ENCODE measurements around the gene PDE4C.

GRCh38 chr19:18254546-18255503, 28.6 kb upstream of the PDE4C start:
- no peak for TF ChIP-seq FOXJ3 (CRISPR knock-in tag; IDR thresholded peaks at IDR 0.05; ENCODE audit: borderline replicate concordance)
- TF ChIP-seq CTCF (IDR thresholded peaks at IDR 0.05), result 0 out of 2 replicates have a peak, but pooled peaks have one; percentile 35
- no peak for TF ChIP-seq ATF3 (CRISPR knock-in tag; conservative IDR thresholded peaks at IDR 0.05)
- TF ChIP-seq NR1H2 (CRISPR knock-in tag; IDR thresholded peaks at IDR 0.05), result no peak
- no peak for TF ChIP-seq CBFB (CRISPR knock-in tag; IDR thresholded peaks at IDR 0.05; ENCODE audit: low read depth)
- no peak for TF ChIP-seq OVOL2 (CRISPR knock-in tag; IDR thresholded peaks at IDR 0.05; ENCODE audit: borderline replicate concordance)
- TF ChIP-seq NFYB (CRISPR knock-in tag; conservative IDR thresholded peaks at IDR 0.05; ENCODE audit: low read depth), result no peak
- no peak for TF ChIP-seq CREB1 (CRISPR knock-in tag; IDR thresholded peaks at IDR 0.05)
- TF ChIP-seq, protein P1, sequence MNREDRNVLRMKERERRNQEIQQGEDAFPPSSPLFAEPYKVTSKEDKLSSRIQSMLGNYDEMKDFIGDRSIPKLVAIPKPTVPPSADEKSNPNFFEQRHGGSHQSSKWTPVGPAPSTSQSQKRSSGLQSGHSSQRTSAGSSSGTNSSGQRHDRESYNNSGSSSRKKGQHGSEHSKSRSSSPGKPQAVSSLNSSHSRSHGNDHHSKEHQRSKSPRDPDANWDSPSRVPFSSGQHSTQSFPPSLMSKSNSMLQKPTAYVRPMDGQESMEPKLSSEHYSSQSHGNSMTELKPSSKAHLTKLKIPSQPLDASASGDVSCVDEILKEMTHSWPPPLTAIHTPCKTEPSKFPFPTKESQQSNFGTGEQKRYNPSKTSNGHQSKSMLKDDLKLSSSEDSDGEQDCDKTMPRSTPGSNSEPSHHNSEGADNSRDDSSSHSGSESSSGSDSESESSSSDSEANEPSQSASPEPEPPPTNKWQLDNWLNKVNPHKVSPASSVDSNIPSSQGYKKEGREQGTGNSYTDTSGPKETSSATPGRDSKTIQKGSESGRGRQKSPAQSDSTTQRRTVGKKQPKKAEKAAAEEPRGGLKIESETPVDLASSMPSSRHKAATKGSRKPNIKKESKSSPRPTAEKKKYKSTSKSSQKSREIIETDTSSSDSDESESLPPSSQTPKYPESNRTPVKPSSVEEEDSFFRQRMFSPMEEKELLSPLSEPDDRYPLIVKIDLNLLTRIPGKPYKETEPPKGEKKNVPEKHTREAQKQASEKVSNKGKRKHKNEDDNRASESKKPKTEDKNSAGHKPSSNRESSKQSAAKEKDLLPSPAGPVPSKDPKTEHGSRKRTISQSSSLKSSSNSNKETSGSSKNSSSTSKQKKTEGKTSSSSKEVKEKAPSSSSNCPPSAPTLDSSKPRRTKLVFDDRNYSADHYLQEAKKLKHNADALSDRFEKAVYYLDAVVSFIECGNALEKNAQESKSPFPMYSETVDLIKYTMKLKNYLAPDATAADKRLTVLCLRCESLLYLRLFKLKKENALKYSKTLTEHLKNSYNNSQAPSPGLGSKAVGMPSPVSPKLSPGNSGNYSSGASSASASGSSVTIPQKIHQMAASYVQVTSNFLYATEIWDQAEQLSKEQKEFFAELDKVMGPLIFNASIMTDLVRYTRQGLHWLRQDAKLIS (CRISPR knock-in tag; IDR thresholded peaks at IDR 0.05; ENCODE audit: borderline replicate concordance), result no peak
- TF ChIP-seq, protein P2, sequence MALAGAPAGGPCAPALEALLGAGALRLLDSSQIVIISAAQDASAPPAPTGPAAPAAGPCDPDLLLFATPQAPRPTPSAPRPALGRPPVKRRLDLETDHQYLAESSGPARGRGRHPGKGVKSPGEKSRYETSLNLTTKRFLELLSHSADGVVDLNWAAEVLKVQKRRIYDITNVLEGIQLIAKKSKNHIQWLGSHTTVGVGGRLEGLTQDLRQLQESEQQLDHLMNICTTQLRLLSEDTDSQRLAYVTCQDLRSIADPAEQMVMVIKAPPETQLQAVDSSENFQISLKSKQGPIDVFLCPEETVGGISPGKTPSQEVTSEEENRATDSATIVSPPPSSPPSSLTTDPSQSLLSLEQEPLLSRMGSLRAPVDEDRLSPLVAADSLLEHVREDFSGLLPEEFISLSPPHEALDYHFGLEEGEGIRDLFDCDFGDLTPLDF (CRISPR knock-in tag; IDR thresholded peaks at IDR 0.05), result no peak
- TF ChIP-seq FOXP4 (CRISPR knock-in tag; IDR thresholded peaks at IDR 0.05), result no peak
- TF ChIP-seq KAT7 (CRISPR knock-in tag; IDR thresholded peaks at IDR 0.05; ENCODE audit: borderline replicate concordance), result no peak
